Measurements from ENCODE around the gene MAPK10.

The MAPK10 gene

DNA sequence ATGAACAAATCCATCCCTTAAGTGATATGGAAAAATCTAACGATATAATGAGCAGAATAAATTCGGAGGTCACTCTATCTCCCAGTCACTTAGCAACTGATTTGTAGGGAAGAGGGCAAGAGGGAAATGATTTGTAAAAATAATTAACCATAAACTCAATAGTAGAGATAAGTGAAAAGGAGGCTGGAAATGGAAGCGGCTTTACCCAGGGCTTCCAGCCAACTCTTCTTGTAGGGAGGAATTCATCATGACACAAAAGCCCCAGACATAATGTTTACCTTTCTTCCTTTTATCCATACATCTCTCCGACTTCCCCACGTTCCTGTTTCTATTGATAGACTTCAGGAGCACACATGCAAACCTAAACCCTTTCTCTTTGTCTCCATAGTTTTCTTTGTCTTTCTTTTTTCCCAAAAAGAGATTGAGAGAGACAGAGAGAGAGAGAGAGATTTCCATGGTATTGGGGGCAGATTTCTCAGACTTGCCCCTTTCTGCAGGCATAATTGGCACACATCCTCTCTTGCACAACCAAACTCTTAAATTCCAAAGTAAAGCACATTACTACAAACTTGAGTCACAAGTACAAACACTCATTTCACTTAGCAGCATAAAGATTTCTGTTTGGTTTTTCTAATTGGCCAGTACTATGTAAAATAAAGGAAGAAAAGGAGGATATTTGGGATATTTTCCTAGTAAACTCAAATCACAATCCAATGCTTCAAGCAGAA is 140.9 kb downstream of the MAPK10 start:
- no peak overlapping the region for H3K27ac ChIP-seq
- no peaks in the 10 kb centered on the region for H3K27me3 ChIP-seq (ENCODE audit: insufficient read depth, low read depth)
- no peak overlapping the region for H2AFZ ChIP-seq (ENCODE audit: low read depth)
- H3K4me3 ChIP-seq (IDR thresholded peaks at IDR 0.05; ENCODE audit: insufficient read depth, low read depth, low read length), result no peak overlapping the region
- H3K79me2 ChIP-seq (ENCODE audit: insufficient read depth, low read depth), result no peaks in the 10 kb centered on the region
- H3K4me2 ChIP-seq, result no peak overlapping the region
- no peaks in the 10 kb centered on the region for H4K20me1 ChIP-seq (ENCODE audit: insufficient read depth)
- H3K9ac ChIP-seq, result no peak overlapping the region
- no peaks in the 10 kb centered on the region for H3K36me3 ChIP-seq (ENCODE audit: insufficient read depth)
- peaks cover 3% of the 10 kb centered on the region for H3K4me1 ChIP-seq (ENCODE audit: low read depth, poor library complexity, severe bottlenecking)
- TF ChIP-seq, protein P1, sequence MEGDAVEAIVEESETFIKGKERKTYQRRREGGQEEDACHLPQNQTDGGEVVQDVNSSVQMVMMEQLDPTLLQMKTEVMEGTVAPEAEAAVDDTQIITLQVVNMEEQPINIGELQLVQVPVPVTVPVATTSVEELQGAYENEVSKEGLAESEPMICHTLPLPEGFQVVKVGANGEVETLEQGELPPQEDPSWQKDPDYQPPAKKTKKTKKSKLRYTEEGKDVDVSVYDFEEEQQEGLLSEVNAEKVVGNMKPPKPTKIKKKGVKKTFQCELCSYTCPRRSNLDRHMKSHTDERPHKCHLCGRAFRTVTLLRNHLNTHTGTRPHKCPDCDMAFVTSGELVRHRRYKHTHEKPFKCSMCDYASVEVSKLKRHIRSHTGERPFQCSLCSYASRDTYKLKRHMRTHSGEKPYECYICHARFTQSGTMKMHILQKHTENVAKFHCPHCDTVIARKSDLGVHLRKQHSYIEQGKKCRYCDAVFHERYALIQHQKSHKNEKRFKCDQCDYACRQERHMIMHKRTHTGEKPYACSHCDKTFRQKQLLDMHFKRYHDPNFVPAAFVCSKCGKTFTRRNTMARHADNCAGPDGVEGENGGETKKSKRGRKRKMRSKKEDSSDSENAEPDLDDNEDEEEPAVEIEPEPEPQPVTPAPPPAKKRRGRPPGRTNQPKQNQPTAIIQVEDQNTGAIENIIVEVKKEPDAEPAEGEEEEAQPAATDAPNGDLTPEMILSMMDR (conservative IDR thresholded peaks at IDR 0.05; ENCODE audit: low read depth, low read length), result no peak

DNA sequence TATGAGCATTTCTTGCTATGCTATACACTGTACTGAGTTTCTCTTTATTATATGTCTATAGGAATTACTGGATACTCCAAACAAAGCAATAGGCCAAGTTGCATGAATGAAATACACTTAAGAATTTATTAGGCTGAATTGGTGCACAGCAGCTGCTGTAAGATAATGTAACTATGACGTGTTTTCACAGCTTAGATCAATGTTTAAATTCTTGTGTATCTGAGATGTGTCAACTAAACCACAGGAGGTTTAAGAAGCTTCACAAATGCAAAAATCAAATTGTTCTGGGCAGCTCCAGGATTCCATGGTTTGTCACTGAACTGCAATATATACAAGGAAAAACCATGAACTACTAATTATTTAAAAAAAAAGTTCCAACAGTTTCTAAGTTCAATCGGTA is 156.7 kb downstream of the MAPK10 start:
- no peaks in the 10 kb centered on the region for H3K27me3 ChIP-seq (ENCODE audit: insufficient read depth, low read depth)
- H3K79me2 ChIP-seq (ENCODE audit: insufficient read depth, low read depth), result no peaks in the 10 kb centered on the region
- no peak overlapping the region for H3K4me3 ChIP-seq (IDR thresholded peaks at IDR 0.05; ENCODE audit: insufficient read depth, low read depth, low read length)
- no peak overlapping the region for H3K9ac ChIP-seq
- TF ChIP-seq, protein P1 (conservative IDR thresholded peaks at IDR 0.05; ENCODE audit: low read depth, low read length), result no peak
- H3K4me2 ChIP-seq, result no peak overlapping the region
- no peak overlapping the region for H2AFZ ChIP-seq (ENCODE audit: low read depth)
- no peaks in the 10 kb centered on the region for H3K4me1 ChIP-seq (ENCODE audit: low read depth, poor library complexity, severe bottlenecking)
- no peak overlapping the region for H3K27ac ChIP-seq
- H4K20me1 ChIP-seq (ENCODE audit: insufficient read depth), result no peaks in the 10 kb centered on the region
- H3K36me3 ChIP-seq (ENCODE audit: insufficient read depth), result no peaks in the 10 kb centered on the region

DNA sequence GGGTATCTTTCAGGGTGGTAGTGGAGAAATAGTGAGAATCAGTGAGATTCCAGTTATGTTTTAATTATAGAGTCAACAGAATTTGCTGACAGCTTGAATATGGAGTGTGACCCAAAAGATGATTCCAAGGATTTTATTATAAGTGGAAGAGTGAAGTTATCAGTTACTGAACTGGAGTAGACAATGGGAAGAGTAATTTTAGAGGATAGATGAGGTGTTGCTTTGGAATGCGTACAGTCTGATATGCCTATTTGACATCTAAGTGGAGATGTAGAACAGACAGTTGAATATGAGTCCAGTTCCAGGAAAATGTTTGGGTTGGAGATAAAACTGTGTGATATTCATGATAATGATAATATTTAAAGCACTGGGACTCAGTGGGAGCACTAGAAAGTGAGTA is 174.2 kb downstream of the MAPK10 start:
- no peaks in the 10 kb centered on the region for H3K4me1 ChIP-seq (ENCODE audit: low read depth, poor library complexity, severe bottlenecking)
- no peak overlapping the region for H3K4me2 ChIP-seq
- H3K9ac ChIP-seq, result no peak overlapping the region
- TF ChIP-seq, protein P1 (conservative IDR thresholded peaks at IDR 0.05; ENCODE audit: low read depth, low read length), result no peak
- H3K4me3 ChIP-seq (IDR thresholded peaks at IDR 0.05; ENCODE audit: insufficient read depth, low read depth, low read length), result no peak overlapping the region
- H3K36me3 ChIP-seq (ENCODE audit: insufficient read depth), result no peaks in the 10 kb centered on the region
- H4K20me1 ChIP-seq (ENCODE audit: insufficient read depth), result no peaks in the 10 kb centered on the region
- no peaks in the 10 kb centered on the region for H3K27me3 ChIP-seq (ENCODE audit: insufficient read depth, low read depth)
- no peak overlapping the region for H3K27ac ChIP-seq
- H3K79me2 ChIP-seq (ENCODE audit: insufficient read depth, low read depth), result no peaks in the 10 kb centered on the region
- H2AFZ ChIP-seq (ENCODE audit: low read depth), result no peak overlapping the region

DNA sequence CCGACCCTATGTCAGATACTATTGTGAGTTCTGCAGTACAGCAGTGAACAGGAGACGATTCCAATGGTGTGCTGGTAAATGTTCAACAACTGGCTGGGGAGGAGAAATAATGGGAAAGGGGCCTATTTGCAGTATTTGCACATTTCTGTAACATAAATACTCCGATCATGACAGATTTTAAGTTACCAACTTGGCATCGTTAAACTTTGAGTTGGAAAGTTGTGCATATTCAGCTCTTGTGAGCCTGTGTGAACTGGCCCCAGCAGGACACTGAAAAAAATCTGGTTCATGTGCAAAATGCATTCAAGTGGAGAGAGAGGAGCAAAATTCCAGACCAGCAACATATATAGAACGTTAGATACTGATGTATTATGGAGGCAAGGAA is 175.0 kb downstream of the MAPK10 start:
- Histone ChIP-seq H3K27ac (no peak overlapping the region), H3K4me3 (IDR thresholded peaks at IDR 0.05; ENCODE audit: insufficient read depth, low read depth, low read length) (no peak overlapping the region), H3K4me1 (ENCODE audit: low read depth, poor library complexity, severe bottlenecking) (no peaks in the 10 kb centered on the region)

More for the DNA sequence above, 175.0 kb downstream of the MAPK10 start:
- Histone ChIP-seq H4K20me1 (ENCODE audit: insufficient read depth) (no peaks in the 10 kb centered on the region), H3K79me2 (ENCODE audit: insufficient read depth, low read depth) (no peaks in the 10 kb centered on the region), H2AFZ (ENCODE audit: low read depth) (no peak overlapping the region), H3K9ac (no peak overlapping the region), H3K4me2 (no peak overlapping the region), H3K27me3 (ENCODE audit: insufficient read depth, low read depth) (no peaks in the 10 kb centered on the region), H3K36me3 (ENCODE audit: insufficient read depth) (no peaks in the 10 kb centered on the region)
- TF ChIP-seq, protein P1 (conservative IDR thresholded peaks at IDR 0.05; ENCODE audit: low read depth, low read length), result no peak
